Dendritic cell treated with granulocyte-macrophage colony-stimulating factor and Interleukin-4, amounts not matched to agents 40 ng/mL and 50 ng/mL, for 4 days (primary cell): Measurements from ENCODE around the gene TNS3.

Experiments used
- H3K27ac Mint-ChIP-seq: one replicate; pipeline ENCODE4 v1.8.0; 2022; ENCODE audit warnings: mild to moderate bottlenecking, mixed read lengths
- H3K27me3 Mint-ChIP-seq: one replicate; pipeline ENCODE4 v1.8.0; 2022; ENCODE audit warnings: mild to moderate bottlenecking, mixed read lengths
- H3K36me3 Mint-ChIP-seq: one replicate; pipeline ENCODE4 v1.8.0; 2022; ENCODE audit warnings: low read depth, mixed read lengths
- H3K4me1 Mint-ChIP-seq: one replicate; pipeline ENCODE4 v1.8.0; 2022; ENCODE audit warnings: low read depth, mixed read lengths
- H3K4me3 Mint-ChIP-seq: one replicate; pipeline ENCODE4 v1.8.0; 2022; ENCODE audit warnings: mild to moderate bottlenecking, moderate library complexity, mixed read lengths
- H3K9me3 Mint-ChIP-seq: one replicate; pipeline ENCODE4 v1.8.0; 2022; ENCODE audit warnings: mixed read lengths
- intact Hi-C: fragments of 100-400 bp; cut with micrococcal nuclease; formaldehyde crosslinking; loops from one replicate; pipeline ENCODE4 v1.15.0; 2022

The TNS3 gene

DNA sequence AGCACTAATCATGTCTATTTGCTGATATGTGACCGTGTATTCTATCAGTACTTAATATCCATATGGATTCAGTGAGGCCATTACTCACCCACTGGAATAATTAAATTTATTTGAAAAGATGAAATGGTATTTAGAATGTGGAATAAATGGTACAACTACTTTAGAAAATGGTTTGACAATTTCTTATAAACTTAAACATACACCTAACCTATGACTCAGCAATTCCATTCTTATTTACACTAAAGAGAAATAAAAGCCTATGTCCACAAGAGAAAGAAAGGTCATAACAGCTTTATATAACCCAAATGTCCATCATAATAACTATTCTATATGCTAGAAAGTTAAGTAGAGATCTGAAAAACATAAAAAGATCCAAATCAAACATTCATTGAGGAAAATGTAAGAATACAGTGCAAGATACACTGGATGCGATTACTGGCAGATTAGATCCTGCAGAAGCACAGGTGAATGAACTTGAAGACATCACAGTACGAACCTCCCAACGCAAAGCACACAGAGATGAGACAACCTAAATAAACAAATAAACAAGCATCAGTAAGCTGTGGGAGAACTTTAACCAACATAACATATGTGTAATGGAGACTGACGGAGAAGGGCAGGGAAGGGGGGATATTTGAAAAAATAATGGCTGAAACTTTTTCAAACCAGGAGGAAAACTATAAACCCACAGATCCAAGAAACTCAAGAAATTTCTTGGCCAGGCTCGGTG, 51.9 kb downstream of the TNS3 start:
- Mint-ChIP-seq H3K4me1 (peaks cover 13% of the 10 kb centered on the region), H3K36me3 (peaks cover 48% of the 10 kb centered on the region), H3K27ac (no peak overlapping the region), H3K4me3 (no peak overlapping the region), H3K27me3 (no peaks in the 10 kb centered on the region), H3K9me3 (no peaks in the 10 kb centered on the region)
- intact Hi-C loops, result no loop called here

DNA sequence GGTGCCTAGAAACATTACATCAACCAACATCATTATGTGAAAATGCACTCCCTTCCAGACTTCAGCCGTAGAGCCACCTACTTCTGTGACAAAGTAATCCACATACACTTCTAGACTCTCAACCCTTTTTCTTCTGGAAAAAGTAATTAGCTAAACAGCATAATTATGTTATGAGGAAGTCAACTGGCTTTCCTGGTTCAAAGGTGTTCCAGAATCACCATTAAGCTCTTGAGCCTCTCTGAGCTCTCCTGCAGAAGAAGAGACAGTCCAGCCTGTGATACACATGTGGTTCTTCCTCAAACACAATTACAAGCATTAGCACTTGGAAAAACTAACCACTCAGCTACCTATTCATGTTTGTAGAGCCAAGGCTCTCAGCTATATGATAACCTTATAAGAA, 52.5 kb downstream of the TNS3 start:
- intact Hi-C loops, result no loop called here
- Mint-ChIP-seq H3K27ac (no peak overlapping the region), H3K4me3 (no peak overlapping the region), H3K4me1 (peaks cover 10% of the 10 kb centered on the region), H3K9me3 (no peaks in the 10 kb centered on the region), H3K27me3 (no peaks in the 10 kb centered on the region), H3K36me3 (peaks cover 54% of the 10 kb centered on the region)

DNA sequence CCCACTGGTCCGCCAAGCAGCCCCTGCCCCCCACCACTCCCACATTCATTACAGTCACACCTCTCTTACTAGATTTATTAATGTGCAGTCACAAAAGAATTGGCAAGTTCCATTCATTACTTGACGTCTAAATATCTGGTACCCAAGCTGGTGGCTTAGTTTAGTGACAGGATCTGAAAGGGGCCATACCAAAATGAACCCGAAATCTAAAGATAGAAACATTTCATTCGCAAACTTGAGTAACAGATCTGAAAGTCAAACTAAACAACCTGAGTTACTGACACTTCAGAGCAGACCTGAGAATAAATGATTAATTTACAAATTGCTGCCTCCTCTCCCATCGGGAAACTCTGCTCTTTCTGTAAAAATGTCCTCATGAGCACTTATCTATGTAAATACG, 53.4 kb downstream of the TNS3 start:
- H3K9me3 Mint-ChIP-seq, result no peaks in the 10 kb centered on the region
- no peaks in the 10 kb centered on the region for H3K27me3 Mint-ChIP-seq
- peaks cover 63% of the 10 kb centered on the region for H3K36me3 Mint-ChIP-seq
- intact Hi-C loops, result no loop called here
- H3K27ac Mint-ChIP-seq, result no peak overlapping the region
- H3K4me1 Mint-ChIP-seq, result peaks cover 18% of the 10 kb centered on the region
- no peak overlapping the region for H3K4me3 Mint-ChIP-seq

DNA sequence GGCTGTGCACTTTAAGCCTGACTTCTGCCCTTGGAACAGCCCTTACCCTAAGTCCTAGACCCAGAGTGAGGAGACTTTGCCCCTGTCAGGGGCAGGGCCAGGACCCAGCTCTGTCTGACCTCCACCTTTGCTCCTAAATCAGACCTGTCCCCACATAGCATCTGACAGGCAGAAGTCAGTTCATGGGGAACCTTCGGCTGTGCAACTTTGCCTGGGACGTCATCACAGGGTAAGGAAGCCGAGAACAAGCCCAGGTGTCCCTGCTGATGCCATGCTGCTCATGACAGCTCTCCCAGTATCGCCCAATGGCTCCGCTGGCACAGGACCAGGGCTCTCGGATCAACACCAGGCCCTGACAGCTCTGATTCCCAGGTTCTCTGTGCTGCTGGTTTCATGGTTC, 55.4 kb downstream of the TNS3 start:
- H3K36me3 Mint-ChIP-seq, result peaks cover 79% of the 10 kb centered on the region
- no peaks in the 10 kb centered on the region for H3K9me3 Mint-ChIP-seq
- intact Hi-C loops, result no loop called here
- H3K4me3 Mint-ChIP-seq, result no peak overlapping the region
- no peaks in the 10 kb centered on the region for H3K27me3 Mint-ChIP-seq
- no peak overlapping the region for H3K27ac Mint-ChIP-seq
- peaks cover 22% of the 10 kb centered on the region for H3K4me1 Mint-ChIP-seq

DNA sequence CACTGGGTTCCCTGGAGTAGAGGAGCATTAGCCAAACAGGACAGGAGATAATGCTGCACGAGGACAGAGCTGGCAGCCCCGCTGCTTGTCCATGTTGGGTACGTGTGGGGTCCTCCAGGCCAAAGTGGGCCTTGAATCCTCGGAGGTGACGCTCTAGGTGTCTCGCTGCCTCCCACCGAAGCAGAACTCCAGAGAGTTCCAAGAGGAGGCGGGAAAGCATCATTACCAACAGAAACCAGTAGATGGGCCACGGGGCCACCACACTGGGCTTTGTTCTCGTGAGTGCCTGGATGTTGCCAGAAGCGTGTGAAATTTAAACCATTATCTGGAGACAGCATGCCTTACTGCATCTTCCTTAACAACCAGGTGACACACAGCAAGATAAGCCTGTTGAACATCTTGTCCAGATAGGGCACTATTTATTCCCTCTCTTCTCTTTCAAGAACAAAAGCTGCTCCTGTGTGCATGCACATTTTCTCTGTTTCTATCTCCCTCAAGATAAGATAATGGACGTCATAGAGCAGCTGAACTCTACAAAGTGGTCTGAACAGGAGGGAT, 56.8 kb downstream of the TNS3 start:
- Mint-ChIP-seq H3K27ac (no peak overlapping the region), H3K9me3 (no peaks in the 10 kb centered on the region), H3K27me3 (no peaks in the 10 kb centered on the region), H3K4me3 (no peak overlapping the region), H3K36me3 (peaks cover 85% of the 10 kb centered on the region), H3K4me1 (peaks cover 35% of the 10 kb centered on the region)
- intact Hi-C loops, result no loop called here

DNA sequence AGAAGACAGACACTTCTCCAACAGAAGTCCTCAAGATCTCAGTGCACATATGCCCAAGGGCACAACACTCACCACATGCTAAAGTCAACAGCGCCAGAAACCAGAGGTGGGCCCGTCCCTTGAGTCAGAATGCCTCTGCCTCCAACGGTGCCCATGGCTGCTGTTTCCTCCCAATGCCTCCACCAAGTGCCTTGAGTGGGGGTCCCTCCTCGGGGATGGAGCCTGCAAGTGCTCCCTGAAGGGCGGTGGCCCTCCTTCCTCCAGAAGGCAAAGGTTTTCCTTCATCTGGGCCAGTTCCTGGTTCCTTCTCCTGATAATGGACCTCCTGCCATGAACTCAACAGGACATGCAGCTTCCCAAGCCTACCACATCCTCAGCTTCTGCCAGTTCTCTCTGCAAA, 58.5 kb downstream of the TNS3 start:
- no peak overlapping the region for H3K4me3 Mint-ChIP-seq
- peaks cover 39% of the 10 kb centered on the region for H3K4me1 Mint-ChIP-seq
- intact Hi-C loops, result no loop called here
- no peaks in the 10 kb centered on the region for H3K27me3 Mint-ChIP-seq
- no peak overlapping the region for H3K27ac Mint-ChIP-seq
- peaks cover 77% of the 10 kb centered on the region for H3K36me3 Mint-ChIP-seq
- no peaks in the 10 kb centered on the region for H3K9me3 Mint-ChIP-seq

DNA sequence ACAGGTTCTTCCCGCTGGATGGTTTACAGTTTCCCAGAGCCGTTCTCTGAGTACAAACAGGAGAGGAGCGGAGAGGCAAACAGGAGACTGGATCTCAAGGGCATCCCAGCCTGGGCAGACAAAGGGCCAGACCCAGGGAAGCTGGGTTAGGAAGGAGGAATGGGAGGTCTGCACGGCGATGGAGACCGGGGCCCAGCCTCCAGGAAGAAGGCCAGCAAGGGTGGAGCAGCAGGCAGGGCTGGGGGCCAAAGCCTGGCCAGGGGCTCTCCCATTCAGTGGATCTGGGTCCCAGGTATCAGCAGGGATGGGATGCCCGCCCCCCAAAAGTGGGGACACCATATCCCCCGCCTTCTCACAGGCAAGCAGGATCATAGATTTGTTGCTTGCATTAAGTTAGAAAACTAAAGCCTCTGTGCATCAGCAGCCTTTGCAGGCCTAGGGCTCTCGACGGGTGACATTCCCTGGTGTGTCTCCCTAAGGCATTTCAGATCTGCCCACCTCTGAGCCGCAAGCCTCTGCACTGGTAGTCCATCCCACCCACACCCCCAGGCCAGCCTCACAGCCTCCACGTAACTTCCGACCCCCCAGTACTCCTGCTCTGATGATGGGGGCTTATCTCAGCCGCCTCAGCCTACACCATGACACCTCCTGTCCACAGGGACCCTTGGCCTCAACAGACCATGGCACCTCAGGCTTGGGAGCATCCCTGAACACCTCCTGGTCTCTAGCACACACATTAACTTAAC, 59.9 kb downstream of the TNS3 start:
- Mint-ChIP-seq H3K27ac (no peak overlapping the region), H3K4me3 (no peak overlapping the region), H3K27me3 (no peaks in the 10 kb centered on the region), H3K9me3 (no peaks in the 10 kb centered on the region), H3K4me1 (peaks cover 53% of the 10 kb centered on the region), H3K36me3 (peaks cover 68% of the 10 kb centered on the region)
- intact Hi-C loops, result no loop called here

DNA sequence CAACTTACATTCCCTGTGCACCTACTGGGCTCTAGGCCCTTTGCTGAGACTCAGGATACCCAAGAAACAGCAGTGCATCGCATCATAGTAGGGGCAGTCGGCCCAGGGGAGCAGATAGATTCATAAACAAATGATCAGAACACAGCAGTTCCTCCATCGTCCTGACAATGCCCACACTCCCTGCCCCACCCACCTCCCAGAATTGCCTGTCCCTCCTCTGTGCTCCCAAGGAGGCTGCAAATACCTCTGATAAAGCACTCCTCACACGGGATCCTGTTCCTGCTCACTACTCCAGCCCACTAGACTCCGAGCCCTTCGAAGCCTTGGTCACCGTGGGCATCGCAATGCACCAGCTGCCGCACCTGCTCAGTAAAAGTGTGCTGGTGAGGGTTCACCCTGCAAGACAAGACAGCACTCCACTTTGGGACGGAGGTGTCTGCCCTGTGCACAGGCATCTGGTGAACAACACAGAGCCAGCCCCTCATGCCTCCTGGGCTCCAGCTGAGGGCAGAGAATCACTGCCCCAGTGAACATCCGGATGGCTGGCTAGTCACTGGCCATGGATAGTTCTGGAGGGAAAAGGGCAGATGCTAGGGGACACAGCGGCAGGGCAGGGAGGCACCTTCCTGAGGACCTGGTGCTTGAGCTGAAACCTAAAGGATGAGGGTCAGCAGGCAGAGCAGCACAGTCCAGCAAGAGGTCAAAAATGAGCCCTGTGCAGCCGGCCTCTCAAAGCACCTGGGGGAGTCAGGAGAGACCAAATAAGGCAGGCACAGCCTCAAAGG, 60.7 kb downstream of the TNS3 start:
- H3K4me3 Mint-ChIP-seq, result no peak overlapping the region
- H3K4me1 Mint-ChIP-seq, result peaks cover 54% of the 10 kb centered on the region
- intact Hi-C loops, result no loop called here
- H3K36me3 Mint-ChIP-seq, result peaks cover 61% of the 10 kb centered on the region
- H3K27ac Mint-ChIP-seq, result peak overlapping the region; percentile 72
- H3K27me3 Mint-ChIP-seq, result no peaks in the 10 kb centered on the region
- H3K9me3 Mint-ChIP-seq, result no peaks in the 10 kb centered on the region

DNA sequence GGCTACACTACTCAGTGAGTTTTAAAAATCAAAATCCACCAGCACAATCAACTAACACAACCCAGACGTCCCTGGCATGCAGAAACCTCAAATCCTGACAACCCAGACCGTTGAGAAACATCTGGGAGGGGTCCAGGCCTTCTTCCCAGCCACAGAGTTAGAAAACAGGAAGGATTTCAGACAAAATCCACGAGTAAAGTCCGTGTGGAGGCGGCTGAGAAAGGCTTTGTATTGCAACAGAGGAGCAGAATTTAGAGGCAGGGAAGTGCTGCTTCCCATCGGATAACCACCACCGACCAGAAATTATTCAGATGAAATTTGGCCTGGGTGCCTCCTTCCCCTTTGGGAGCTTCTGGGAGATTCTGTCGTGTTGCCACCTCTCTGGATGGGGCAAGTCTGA, 61.5 kb downstream of the TNS3 start:
- peak overlapping the region; percentile 72 for H3K27ac Mint-ChIP-seq
- no peaks in the 10 kb centered on the region for H3K27me3 Mint-ChIP-seq
- peaks cover 54% of the 10 kb centered on the region for H3K4me1 Mint-ChIP-seq
- H3K36me3 Mint-ChIP-seq, result peaks cover 53% of the 10 kb centered on the region
- peak overlapping the region; percentile 32 for H3K4me3 Mint-ChIP-seq
- intact Hi-C loops, result no loop called here
- no peaks in the 10 kb centered on the region for H3K9me3 Mint-ChIP-seq

DNA sequence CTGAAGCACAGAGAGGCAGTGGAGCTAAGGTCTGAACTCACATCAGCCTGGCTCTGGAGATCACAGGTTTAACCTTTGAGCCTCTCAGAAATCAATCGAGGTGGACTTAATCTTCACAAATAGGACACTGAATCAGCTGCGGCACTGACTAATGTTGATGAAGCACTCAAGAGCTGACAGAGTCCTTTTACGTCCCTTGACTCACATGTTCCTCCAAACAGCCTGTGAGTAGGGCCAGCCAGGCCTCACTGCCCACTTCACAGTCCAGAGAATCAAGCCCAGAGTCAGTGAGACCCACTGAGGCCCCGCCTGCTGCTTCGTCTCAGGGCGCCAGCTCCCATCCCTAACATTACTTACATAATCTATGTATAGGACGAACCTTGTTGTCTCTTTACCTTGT, 63.1 kb downstream of the TNS3 start:
- H3K4me1 Mint-ChIP-seq, result peaks cover 50% of the 10 kb centered on the region
- no peak overlapping the region for H3K4me3 Mint-ChIP-seq
- no peaks in the 10 kb centered on the region for H3K27me3 Mint-ChIP-seq
- H3K9me3 Mint-ChIP-seq, result no peaks in the 10 kb centered on the region
- peaks cover 38% of the 10 kb centered on the region for H3K36me3 Mint-ChIP-seq
- intact Hi-C loops, result no loop called here
- no peak overlapping the region for H3K27ac Mint-ChIP-seq

DNA sequence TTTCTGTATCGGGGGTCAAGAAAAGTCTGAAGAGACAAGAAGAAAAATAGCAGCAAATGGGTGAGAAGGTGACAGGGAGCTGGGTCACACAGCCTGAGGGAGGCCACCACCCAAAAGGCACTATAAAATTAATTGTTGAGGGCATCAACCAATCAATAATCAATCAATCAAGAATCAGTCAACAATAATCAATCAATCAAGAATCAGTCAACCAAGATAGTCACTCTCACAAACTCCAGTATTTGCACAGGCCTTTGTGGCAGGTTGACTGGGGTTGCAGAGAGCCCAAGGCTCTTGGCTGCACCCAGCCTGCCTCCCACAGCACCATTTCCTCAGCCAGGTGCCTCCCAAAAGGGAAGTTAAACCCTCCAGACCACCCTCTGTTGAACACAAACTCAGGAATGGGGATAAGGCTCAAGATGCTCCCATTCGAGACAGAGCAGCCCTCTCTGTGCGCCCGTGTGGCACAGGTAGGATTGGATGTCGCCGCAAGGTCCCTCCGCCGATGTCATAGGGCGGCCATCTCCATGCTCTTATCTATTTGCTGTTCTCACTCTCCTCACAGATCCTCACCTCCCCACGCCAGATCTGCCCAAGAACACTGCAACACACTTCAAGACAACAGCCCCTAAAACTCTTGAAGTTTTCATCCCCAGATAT, 64.0 kb downstream of the TNS3 start:
- intact Hi-C loops, result no loop called here
- no peak overlapping the region for H3K4me3 Mint-ChIP-seq

DNA sequence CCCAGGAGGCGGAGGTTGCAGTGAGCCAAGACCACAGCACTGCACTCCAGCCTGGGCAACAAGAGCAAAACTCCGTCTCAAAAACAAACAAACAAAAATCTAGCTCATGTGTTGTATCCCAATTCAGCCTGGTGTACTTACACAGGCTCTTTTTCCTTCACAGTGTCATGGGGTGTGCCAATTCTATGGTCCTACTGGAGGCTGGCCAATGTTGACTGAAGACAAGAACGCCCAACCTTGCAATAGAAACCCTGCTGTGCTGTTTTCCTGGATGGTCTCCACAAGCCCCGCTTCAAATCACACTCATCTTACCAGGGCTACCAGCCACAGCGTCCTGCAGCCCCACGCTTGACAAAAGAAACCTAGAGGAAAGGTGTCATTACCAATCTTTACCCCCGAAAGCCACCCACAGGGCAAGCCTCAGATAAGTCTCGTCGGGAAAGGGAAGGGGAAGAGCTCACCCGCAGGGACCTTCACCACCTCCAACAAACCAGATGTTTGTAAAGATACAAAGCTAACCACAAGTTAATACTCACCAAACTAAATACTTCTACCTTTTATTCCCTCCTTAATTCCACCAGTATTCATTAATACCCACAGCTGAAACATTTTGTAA, 64.8 kb downstream of the TNS3 start:
- H3K9me3 Mint-ChIP-seq, result no peaks in the 10 kb centered on the region
- no peaks in the 10 kb centered on the region for H3K27me3 Mint-ChIP-seq
- no peak overlapping the region for H3K4me3 Mint-ChIP-seq
- intact Hi-C loops, result no loop called here
- H3K27ac Mint-ChIP-seq, result peak overlapping the region; percentile 18
- H3K4me1 Mint-ChIP-seq, result peaks cover 37% of the 10 kb centered on the region
- H3K36me3 Mint-ChIP-seq, result peaks cover 23% of the 10 kb centered on the region

More for the DNA sequence above, 64.0 kb downstream of the TNS3 start:
- no peaks in the 10 kb centered on the region for H3K27me3 Mint-ChIP-seq
- H3K4me1 Mint-ChIP-seq, result peaks cover 42% of the 10 kb centered on the region
- H3K27ac Mint-ChIP-seq, result peak overlapping the region; percentile 18
- H3K36me3 Mint-ChIP-seq, result peaks cover 29% of the 10 kb centered on the region
- H3K9me3 Mint-ChIP-seq, result no peaks in the 10 kb centered on the region

DNA sequence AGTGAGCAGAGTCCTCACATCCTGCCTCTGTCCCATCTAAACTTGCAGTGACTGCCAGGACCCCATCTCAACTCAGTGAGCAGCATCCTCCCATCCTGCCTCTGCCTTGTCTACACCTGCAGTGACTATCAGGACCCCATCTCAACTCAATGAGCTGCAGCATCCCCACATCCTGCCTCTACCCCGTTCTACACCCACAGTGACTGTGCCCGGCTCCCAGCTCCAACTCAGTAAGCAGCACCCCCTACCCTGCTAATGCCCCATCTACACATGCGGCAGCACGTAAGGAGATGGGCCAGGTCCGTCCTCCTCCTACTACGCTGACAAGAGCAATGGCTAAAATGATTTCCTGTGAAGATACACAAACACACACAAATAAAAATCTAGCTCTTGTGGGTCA, 65.5 kb downstream of the TNS3 start:
- no peak overlapping the region for H3K4me3 Mint-ChIP-seq
- peaks cover 32% of the 10 kb centered on the region for H3K4me1 Mint-ChIP-seq
- intact Hi-C loops, result no loop called here
- H3K27me3 Mint-ChIP-seq, result no peaks in the 10 kb centered on the region
- no peaks in the 10 kb centered on the region for H3K9me3 Mint-ChIP-seq
- H3K36me3 Mint-ChIP-seq, result peaks cover 22% of the 10 kb centered on the region
- H3K27ac Mint-ChIP-seq, result no peak overlapping the region
